HCT116 (cell line): Measurements from ENCODE around the gene RPL7L1. TPM values are rescaled to one million over a fixed set of nuclear protein-coding genes. Genes with fewer than 3 reads are reported as not detected.

Source experiments
- ATAC-seq: fragments of 200-7000 bp; cut with Tn5 transposase; 2 replicates; pipeline ENCODE4 v1.9.1; 2020; ENCODE audit warnings: mild to moderate bottlenecking, moderate library complexity
- BruUV-seq: library from RNA; stranded (reverse); fragments of 400-500 nt; replicated peaks from 2 replicates; lab custom pipeline; 2021; lab: Mats Ljungman, UMichigan
- CTCF ChIA-PET: fragments of 300-600 bp; sonication (Branson Sonifier 250); formaldehyde crosslinking; loops from one replicate; lab custom pipeline; 2021; ENCODE audit warnings: antibody characterized with exemption; lab: Charles Lee
- POLR2A ChIA-PET: fragments of 300-600, 350-600 bp; sonication (Branson Sonifier 250); formaldehyde crosslinking; loops from one replicate; lab custom pipeline; 2021; ENCODE audit warnings: antibody characterized with exemption; lab: Charles Lee
- RAD21 ChIA-PET, 2 experiments: fragments of 300-600 bp; sonication (Branson Sonifier 250); formaldehyde crosslinking; loops; one replicate each; lab custom pipeline; 2023; ENCODE audit warnings: low total read pairs in 2 of 2; ENCODE audit not compliant: uncharacterized antibody in 2 of 2, unreplicated experiment in 2 of 2, low non-redundant PET in 1 of 2; lab: Charles Lee
- DNase-seq: peaks from one replicate; pipeline ENCODE4 v3.0.0-alpha.2; 2010; ENCODE audit warnings: low read depth, low spot score
- H2AFZ ChIP-seq: fragments of 200-600 bp; shearing (Covaris generic), sonication (generic); 2 replicates; pipeline ENCODE4 v1.6.1; 2017; ENCODE audit warnings: low read depth, mixed run types, mixed read lengths, antibody characterized with exemption, low read length; ENCODE audit not compliant: poor library complexity, severe bottlenecking
- H3K27ac ChIP-seq: 2 replicates; pipeline ENCODE4 v1.5.1; 2012; ENCODE audit warnings: low read depth, low read length
- H3K27me3 ChIP-seq: fragments of 200-600 bp; sonication (generic); 2 replicates; pipeline ENCODE4 v1.6.1; 2016; ENCODE audit warnings: mixed run types, low read length, mixed read lengths; ENCODE audit not compliant: insufficient read depth
- H3K36me3 ChIP-seq, 2 experiments: fragments of 200-500 bp in 1 of 2; fragments of 200-600 bp in 1 of 2; sonication (Bioruptor generic) in 1 of 2; sonication (generic) in 1 of 2; 2 replicates each; pipeline versions ENCODE4 v1.5.1 to v1.6.1; 2014 to 2016; ENCODE audit warnings: low read length in 2 of 2, inconsistent platforms in 1 of 2, mixed read lengths in 1 of 2, mixed run types in 1 of 2; ENCODE audit not compliant: insufficient read depth in 2 of 2, control insufficient read depth in 1 of 2
- H3K4me1 ChIP-seq, 2 experiments: fragments of 200-600 bp in 1 of 2; sonication (generic) in 1 of 2; 2 replicates each; pipeline versions ENCODE4 v1.5.1 to v1.6.1; 2012 to 2017; ENCODE audit warnings: low read length in 2 of 2, inconsistent platforms in 1 of 2, mild to moderate bottlenecking in 1 of 2, mixed read lengths in 1 of 2, mixed run types in 1 of 2, moderate library complexity in 1 of 2; ENCODE audit not compliant: insufficient read depth in 2 of 2, control insufficient read depth in 1 of 2
- H3K4me2 ChIP-seq: fragments of 200-600 bp; sonication (generic); 2 replicates; pipeline ENCODE4 v1.6.1; 2017; ENCODE audit warnings: mixed run types, low read length, mixed read lengths
- H3K4me3 ChIP-seq, 2 experiments: fragments of 200-600 bp in 1 of 2; sonication (generic) in 1 of 2; replicated peaks in 1 of 2; 2 replicates each; pipeline ENCODE4 v1.5.1; 2011 to 2016; ENCODE audit warnings: low read length in 2 of 2, control low read depth in 1 of 2, low read depth in 1 of 2, mild to moderate bottlenecking in 1 of 2, mixed read lengths in 1 of 2, mixed run types in 1 of 2
- H3K79me2 ChIP-seq: fragments of 200-600 bp; sonication (generic); 2 replicates; pipeline ENCODE4 v1.6.1; 2017; ENCODE audit warnings: mild to moderate bottlenecking, mixed run types, low read length, moderate library complexity, mixed read lengths; ENCODE audit not compliant: insufficient read depth
- H3K9ac ChIP-seq: fragments of 200-600 bp; sonication (generic); 2 replicates; pipeline ENCODE4 v1.6.1; 2016; ENCODE audit warnings: low read length, mixed read lengths
- H3K9me2 ChIP-seq: fragments of 200-600 bp; sonication (generic), shearing (Covaris generic); 2 replicates; pipeline ENCODE4 v1.6.1; 2017; ENCODE audit warnings: mixed run types, mild to moderate bottlenecking, moderate library complexity; ENCODE audit not compliant: insufficient read depth
- H3K9me3 ChIP-seq, 2 experiments: fragments of 200-500 bp in 1 of 2; fragments of 200-600 bp in 1 of 2; sonication (Bioruptor generic) in 1 of 2; sonication (generic) in 1 of 2; 2 replicates each; pipeline ENCODE4 v1.6.1; 2014 to 2017; ENCODE audit warnings: low read length in 2 of 2, mixed read lengths in 2 of 2, inconsistent platforms in 1 of 2, low read depth in 1 of 2, mild to moderate bottlenecking in 1 of 2, mixed run types in 1 of 2, moderate library complexity in 1 of 2; ENCODE audit not compliant: control insufficient read depth in 1 of 2, insufficient read depth in 1 of 2
- H4K20me1 ChIP-seq: fragments of 200-600 bp; sonication (generic), shearing (Covaris generic); 2 replicates; pipeline ENCODE4 v1.6.1; 2017; ENCODE audit warnings: mixed run types, mild to moderate bottlenecking, moderate library complexity; ENCODE audit not compliant: insufficient read depth
- CBX3 ChIP-seq: IDR thresholded peaks from 2 replicates; pipeline ENCODE4 v1.6.1; 2012; ENCODE audit warnings: low read depth
- EGR1 ChIP-seq: IDR thresholded peaks from 2 replicates; pipeline ENCODE4 v1.6.1; 2012; ENCODE audit warnings: low read depth
- ELF1 ChIP-seq: IDR thresholded peaks from 2 replicates; pipeline ENCODE4 v1.6.1; 2012; ENCODE audit warnings: low read depth, borderline replicate concordance
- EZH2phosphoT487 ChIP-seq: fragments of 200-600 bp; IDR thresholded peaks from 2 replicates; pipeline ENCODE4 v1.6.1; 2018; ENCODE audit warnings: antibody characterized with exemption, borderline replicate concordance
- FOSL1 ChIP-seq: IDR thresholded peaks from 2 replicates; pipeline ENCODE4 v1.6.1; 2012; ENCODE audit warnings: low read depth
- JUND ChIP-seq: IDR thresholded peaks from 2 replicates; pipeline ENCODE4 v1.6.1; 2012
- MAX ChIP-seq: IDR thresholded peaks from 2 replicates; pipeline ENCODE4 v1.6.1; 2012
- POLR2A ChIP-seq: IDR thresholded peaks from 2 replicates; pipeline ENCODE4 v1.7.0; 2011; ENCODE audit warnings: borderline replicate concordance; ENCODE audit not compliant: insufficient read depth, insufficient read length; ENCODE audit errors: extremely low read depth
- POLR2AphosphoS5 ChIP-seq: IDR thresholded peaks from 2 replicates; pipeline ENCODE4 v1.6.1; 2011; ENCODE audit warnings: mild to moderate bottlenecking, low read depth, low read length, moderate library complexity
- REST ChIP-seq: IDR thresholded peaks from 2 replicates; pipeline ENCODE4 v1.6.1; 2012; ENCODE audit warnings: low read depth
- SIN3A ChIP-seq: IDR thresholded peaks from 2 replicates; pipeline ENCODE4 v1.6.1; 2012; ENCODE audit warnings: low read depth
- SP1 ChIP-seq: IDR thresholded peaks from 2 replicates; pipeline ENCODE4 v1.6.1; 2012; ENCODE audit warnings: low read depth
- TCF7L2 ChIP-seq: IDR thresholded peaks from 2 replicates; pipeline ENCODE4 v1.7.0; 2011; ENCODE audit warnings: borderline replicate concordance, inconsistent platforms; ENCODE audit not compliant: insufficient read depth, insufficient read length; ENCODE audit errors: extremely low read depth
- YY1 ChIP-seq: IDR thresholded peaks from 2 replicates; pipeline ENCODE4 v1.6.1; 2011; ENCODE audit warnings: low read length, low read depth, moderate library complexity, mild to moderate bottlenecking; ENCODE audit not compliant: insufficient replicate concordance; ENCODE audit errors: extremely low read depth
- ZBTB33 ChIP-seq: IDR thresholded peaks from 2 replicates; pipeline ENCODE4 v1.6.1; 2011; ENCODE audit warnings: mild to moderate bottlenecking, low read length, moderate library complexity; ENCODE audit not compliant: insufficient replicate concordance; ENCODE audit errors: extremely low read depth
- ZFX ChIP-seq: fragments of 450-650 bp; IDR thresholded peaks from 2 replicates; pipeline ENCODE4 v1.6.1; 2017
- ZNF274 ChIP-seq: fragments of 200-500 bp; sonication (Bioruptor generic); IDR thresholded peaks from 2 replicates; pipeline ENCODE4 v1.6.1; 2014; ENCODE audit warnings: mild to moderate bottlenecking, low read depth, low read length, inconsistent platforms
- intact Hi-C: fragments of 100-400 bp; cut with micrococcal nuclease; formaldehyde crosslinking; loops from 2 replicates; pipeline ENCODE4 v1.10.0; 2022
- total RNA-seq: library from RNA; stranded (reverse); gene quantifications from one replicate; pipeline ENCODE4 v1.2.1, GENCODE V29; 2021; ENCODE audit not compliant: unreplicated experiment

The RPL7L1 gene
- total RNA-seq, 1 experiment from 2014 or later: 125 TPM

GRCh38 chr6:42928986-42929820 lies 49.8 kb downstream of the RPL7L1 start, which contains the start of gene CNPY3:
Gene CNPY3 (plus strand): TSS chr6:42929480. CDS start chr6:42929571, 91 bp downstream.
- H3K9me3 ChIP-seq: no peaks in the 10 kb centered on the region
- peaks cover 43% of the 10 kb centered on the region for H3K79me2 ChIP-seq
- peak within 1 kb of the TSS; percentile 73 for H3K9ac ChIP-seq
- peak within 1 kb of the TSS; percentile 82 for H3K4me2 ChIP-seq
- no peaks in the 10 kb centered on the region for H4K20me1 ChIP-seq
- DNase-seq (peak; percentile 98), ATAC-seq (peak; percentile 90)
- no peaks in the 10 kb centered on the region for H3K27me3 ChIP-seq
- CTCF ChIA-PET: interaction anchor here (0.6 to 0.8 kb wide), 2 partner anchors 8 to 405 kb away, joined by 3 to 4 read pairs; no protein-coding TSS in a partner anchor
- H3K9me2 ChIP-seq: no peaks in the 10 kb centered on the region
- POLR2A ChIA-PET: interaction anchor here (0.6 to 2.6 kb wide), 12 partner anchors 10 to 274 kb away, joined by 3 to 11 read pairs (median 3); partner anchors contain the start of genes PEX6, PPP2R5D and RRP36
- TSS peak; percentile 72 for BruUV-seq
- intact Hi-C loops: loop anchor here (1.0 kb wide), 1 partner anchor 85 kb away; the partner anchor contains the start of gene KLHDC3
- peaks cover 8 to 18% of the 10 kb centered on the region in 2 experiments; a peak in 3 of 4 replicates for H3K4me1 ChIP-seq
- peak within 1 kb of the TSS; percentile 88 for H3K27ac ChIP-seq
- H3K36me3 ChIP-seq: peaks cover 4 to 12% of the 10 kb centered on the region in 2 experiments; a peak in 3 of 4 replicates
- RAD21 ChIA-PET: interaction anchor here in 1 of 2 experiments (0.7 kb wide), 1 partner anchor 54 kb away, joined by 3 read pairs; no protein-coding TSS in a partner anchor
- H2AFZ ChIP-seq: peak within 1 kb of the TSS; percentile 52
- H3K4me3 ChIP-seq: peak within 1 kb of the TSS; percentile 60 to 79
- TF ChIP-seq ZBTB33 (no peak), EZH2phosphoT487 (no peak), ZNF274 (no peak), CBX3 (0 out of 2 replicates have a peak, but pooled peaks have one; percentile 48), SIN3A (peak; percentile 84; the same call in 1 of the 2 replicates), YY1 (no peak), MAX (peak; percentile 99), EGR1 (no peak), ZFX (peak; percentile 70; the same call in 1 of the 2 replicates), JUND (no peak), ELF1 (peak; percentile 76; the same call in 1 of the 2 replicates), POLR2A (peak; percentile 33), REST (no peak), POLR2AphosphoS5 (peak; percentile 79), TCF7L2 (peak; percentile 67), SP1 (peak; percentile 98), FOSL1 (no peak)
